Smooth muscle cell (in vitro differentiated cells): ENCODE measurements around the gene TARS1. TPM values are rescaled to one million over a fixed set of nuclear protein-coding genes. Genes with fewer than 3 reads are reported as not detected.
A peak's percentile ranks its signal among the peaks of the same experiment; 100 is the strongest.

Source experiments
- DNase-seq: peaks from one replicate; lab custom pipeline; 2025; ENCODE audit not compliant: unreplicated experiment; lab: John Stamatoyannopoulos, UW
- H2AFZ ChIP-seq: fragments of 200-600 bp; sonication (generic); 2 replicates; pipeline ENCODE4 v1.6.0; 2016; ENCODE audit warnings: antibody characterized with exemption, low read depth, mild to moderate bottlenecking
- H3F3A ChIP-seq: fragments of 200-600 bp; sonication (generic); 2 replicates; pipeline ENCODE4 v1.6.0; 2017; ENCODE audit warnings: antibody characterized with exemption, low read depth
- H3K27ac ChIP-seq: fragments of 200-600 bp; sonication (generic); 2 replicates; pipeline ENCODE4 v1.5.1; 2016; ENCODE audit warnings: low read depth, mild to moderate bottlenecking
- H3K27me3 ChIP-seq: fragments of 200-600 bp; sonication (generic); 2 replicates; pipeline ENCODE4 v1.6.1; 2016; ENCODE audit warnings: low read depth, mild to moderate bottlenecking
- H3K36me3 ChIP-seq: fragments of 200-600 bp; sonication (generic); 2 replicates; pipeline ENCODE4 v1.5.1; 2016; ENCODE audit warnings: low read depth
- H3K4me1 ChIP-seq: fragments of 200-600 bp; sonication (generic); 2 replicates; pipeline ENCODE4 v1.5.1; 2016; ENCODE audit warnings: low read depth
- H3K4me2 ChIP-seq: fragments of 200-600 bp; sonication (generic); 2 replicates; pipeline ENCODE4 v1.6.0; 2016; ENCODE audit warnings: mild to moderate bottlenecking
- H3K4me3 ChIP-seq: fragments of 200-600 bp; sonication (generic); 2 replicates; pipeline ENCODE4 v1.5.1; 2016; ENCODE audit warnings: mild to moderate bottlenecking
- H3K79me2 ChIP-seq: fragments of 200-600 bp; sonication (generic); 2 replicates; pipeline ENCODE4 v1.6.0; 2016; ENCODE audit warnings: low read depth, mild to moderate bottlenecking
- H3K9ac ChIP-seq: fragments of 200-600 bp; sonication (generic); 2 replicates; pipeline ENCODE4 v1.6.0; 2016; ENCODE audit warnings: low read depth
- H3K9me3 ChIP-seq: fragments of 200-600 bp; sonication (generic); replicated peaks from 2 replicates; pipeline ENCODE4 v1.5.1; 2016; ENCODE audit warnings: low read depth
- H4K20me1 ChIP-seq: fragments of 200-600 bp; sonication (generic); 2 replicates; pipeline ENCODE4 v1.6.0; 2016; ENCODE audit warnings: low read depth
- WGBS: methylation state at CpG from one replicate; pipeline ENCODE4 v1.1.7; 2016; ENCODE audit warnings: low lambda C conversion rate; 5-methylcytosine and 5-hydroxymethylcytosine counted together
- polyA plus RNA-seq: library from polyadenylated mRNA; unstranded; fragments of >200 nt; fragmentation: Nextera tagmentation; extraction: Ambion mirVana; gene quantifications from 2 replicates; pipeline ENCODE4 v1.2.1, GENCODE V29; 2016
- total RNA-seq: library from RNA; depleted of rRNA; stranded (reverse); fragments of >200 nt; gene quantifications from 2 replicates; pipeline ENCODE4 v1.2.3, GENCODE V29; 2014
- TF ChIP-seq, protein P1 (sequence below): fragments of 200-600 bp; sonication (generic); IDR thresholded peaks from 2 replicates; pipeline ENCODE4 v1.5.1; 2017; ENCODE audit warnings: borderline replicate concordance, mild to moderate bottlenecking, antibody characterized with exemption; ENCODE audit not compliant: insufficient read depth, poor library complexity, severe bottlenecking

Gene TARS1
- total and polyA plus RNA-seq, 2 experiments from 2014 or later: 120 to 217 TPM

DNA sequence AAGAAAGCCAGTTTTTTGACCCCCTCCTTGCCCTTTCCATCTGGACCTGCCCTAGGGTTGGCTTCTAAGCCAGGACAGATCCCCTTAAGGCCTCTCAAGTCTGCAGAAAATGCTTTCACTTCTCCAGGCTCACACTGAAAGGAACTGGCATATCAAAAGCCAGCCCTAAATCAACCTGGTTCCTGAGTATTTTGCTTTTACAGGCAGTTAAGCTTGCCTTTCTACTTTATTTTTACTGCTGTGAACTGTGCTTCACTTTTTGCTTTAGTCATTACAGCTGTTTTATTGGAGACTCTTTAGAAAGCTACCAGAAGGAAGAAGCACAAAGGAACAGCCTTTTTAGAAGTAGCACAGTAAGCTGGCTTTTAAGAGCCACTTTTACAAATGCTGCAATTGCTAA is 5.0 kb downstream of the TARS1 start:
- Histone ChIP-seq H3K4me1 (peaks cover 20% of the 10 kb centered on the region), H2AFZ (no peak overlapping the region), H3K27me3 (no peaks in the 10 kb centered on the region), H3K4me3 (no peak overlapping the region), H3K79me2 (peaks cover 96% of the 10 kb centered on the region), H3K4me2 (no peak overlapping the region), H4K20me1 (peaks cover 87% of the 10 kb centered on the region), H3K36me3 (peaks cover 26% of the 10 kb centered on the region), H3K9ac (no peak overlapping the region), H3K27ac (peak overlapping the region; percentile 13), H3F3A (no peaks in the 10 kb centered on the region), H3K9me3 (no peaks in the 10 kb centered on the region)
- no peak for DNase-seq
- TF ChIP-seq, protein P1, sequence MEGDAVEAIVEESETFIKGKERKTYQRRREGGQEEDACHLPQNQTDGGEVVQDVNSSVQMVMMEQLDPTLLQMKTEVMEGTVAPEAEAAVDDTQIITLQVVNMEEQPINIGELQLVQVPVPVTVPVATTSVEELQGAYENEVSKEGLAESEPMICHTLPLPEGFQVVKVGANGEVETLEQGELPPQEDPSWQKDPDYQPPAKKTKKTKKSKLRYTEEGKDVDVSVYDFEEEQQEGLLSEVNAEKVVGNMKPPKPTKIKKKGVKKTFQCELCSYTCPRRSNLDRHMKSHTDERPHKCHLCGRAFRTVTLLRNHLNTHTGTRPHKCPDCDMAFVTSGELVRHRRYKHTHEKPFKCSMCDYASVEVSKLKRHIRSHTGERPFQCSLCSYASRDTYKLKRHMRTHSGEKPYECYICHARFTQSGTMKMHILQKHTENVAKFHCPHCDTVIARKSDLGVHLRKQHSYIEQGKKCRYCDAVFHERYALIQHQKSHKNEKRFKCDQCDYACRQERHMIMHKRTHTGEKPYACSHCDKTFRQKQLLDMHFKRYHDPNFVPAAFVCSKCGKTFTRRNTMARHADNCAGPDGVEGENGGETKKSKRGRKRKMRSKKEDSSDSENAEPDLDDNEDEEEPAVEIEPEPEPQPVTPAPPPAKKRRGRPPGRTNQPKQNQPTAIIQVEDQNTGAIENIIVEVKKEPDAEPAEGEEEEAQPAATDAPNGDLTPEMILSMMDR: no peak

DNA sequence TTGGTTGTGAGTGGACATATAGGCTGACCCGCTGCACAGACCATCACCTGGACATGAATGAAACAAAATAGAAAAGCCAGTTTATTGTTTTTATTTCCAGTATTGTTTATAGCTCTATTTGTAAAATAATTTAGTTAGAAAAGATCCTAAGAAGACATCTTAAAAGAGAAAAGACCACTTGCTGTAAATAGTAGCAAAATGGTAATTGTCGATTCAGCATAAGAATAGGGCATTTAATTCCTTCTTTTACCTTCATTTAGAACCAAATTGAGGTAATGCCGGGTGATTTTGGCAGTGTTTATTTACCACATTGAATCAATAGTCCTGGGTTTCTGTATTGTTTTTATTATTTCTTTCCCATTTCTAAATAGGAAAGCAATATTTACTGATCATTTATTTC is 7.4 kb downstream of the TARS1 start:
- 85% methylated on average over 3 of the region's 3 CpGs for WGBS
- no peak overlapping the region for H3K27ac ChIP-seq
- H3F3A ChIP-seq: peaks cover under 1% of the 10 kb centered on the region
- TF ChIP-seq, protein P1: no peak
- no peak overlapping the region for H3K9ac ChIP-seq
- no peaks in the 10 kb centered on the region for H3K27me3 ChIP-seq
- peaks cover 99% of the 10 kb centered on the region for H3K79me2 ChIP-seq
- no peak overlapping the region for H3K4me3 ChIP-seq
- H3K4me2 ChIP-seq: no peak overlapping the region
- H2AFZ ChIP-seq: no peak overlapping the region
- no peak for DNase-seq
- peaks cover 93% of the 10 kb centered on the region for H4K20me1 ChIP-seq
- peaks cover 29% of the 10 kb centered on the region for H3K36me3 ChIP-seq
- peaks cover 15% of the 10 kb centered on the region for H3K4me1 ChIP-seq
- H3K9me3 ChIP-seq: no peaks in the 10 kb centered on the region

DNA sequence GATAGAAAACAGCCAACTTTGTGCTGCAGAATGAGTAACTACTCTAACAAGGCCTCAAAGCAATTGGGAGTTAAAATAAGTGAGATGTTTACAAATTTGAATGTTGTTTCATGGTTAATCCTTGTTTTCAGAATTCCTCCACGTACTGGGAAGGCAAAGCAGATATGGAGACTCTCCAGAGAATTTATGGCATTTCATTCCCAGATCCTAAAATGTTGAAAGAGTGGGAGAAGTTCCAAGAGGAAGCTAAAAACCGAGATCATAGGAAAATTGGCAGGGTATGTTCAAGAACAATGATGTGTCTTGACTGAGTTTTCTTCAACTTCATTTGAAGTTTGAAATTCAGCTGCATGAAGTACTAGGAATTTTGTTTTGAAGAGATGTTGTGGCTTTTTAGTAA is 16.4 kb downstream of the TARS1 start:
- no peak for DNase-seq
- 55% methylated on average over 2 of the region's 2 CpGs for WGBS
- H3K9ac ChIP-seq: no peak overlapping the region
- peaks cover 53% of the 10 kb centered on the region for H4K20me1 ChIP-seq
- H2AFZ ChIP-seq: no peak overlapping the region
- H3K4me2 ChIP-seq: no peak overlapping the region
- no peaks in the 10 kb centered on the region for H3K4me1 ChIP-seq
- no peak overlapping the region for H3K27ac ChIP-seq
- TF ChIP-seq, protein P1: no peak
- peaks cover 10% of the 10 kb centered on the region for H3F3A ChIP-seq
- peaks cover 43% of the 10 kb centered on the region for H3K79me2 ChIP-seq
- peaks cover 79% of the 10 kb centered on the region for H3K36me3 ChIP-seq
- no peak overlapping the region for H3K4me3 ChIP-seq
- H3K9me3 ChIP-seq: no peaks in the 10 kb centered on the region
- no peaks in the 10 kb centered on the region for H3K27me3 ChIP-seq

DNA sequence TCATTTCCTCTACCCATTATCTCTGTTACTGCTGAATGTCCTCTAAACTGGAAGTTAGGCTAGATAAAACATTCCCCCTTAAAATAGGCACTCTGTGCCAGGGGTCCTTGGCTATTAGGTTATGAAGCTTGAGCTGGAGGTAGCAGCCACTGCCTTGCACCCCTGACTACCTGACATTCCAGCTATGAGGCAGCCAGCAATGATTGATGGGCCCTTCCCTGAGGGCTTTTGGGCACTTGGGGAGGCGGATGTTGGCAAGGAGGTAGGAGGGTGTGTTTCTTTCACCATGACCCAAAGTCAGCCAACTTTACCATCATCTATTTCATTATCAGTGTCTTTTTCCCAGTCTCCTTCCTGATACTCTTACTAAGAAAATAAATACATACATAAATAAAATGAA is 17.1 kb downstream of the TARS1 start:
- Histone ChIP-seq H3F3A (peaks cover 10% of the 10 kb centered on the region), H3K4me3 (no peak overlapping the region), H3K27me3 (no peaks in the 10 kb centered on the region), H4K20me1 (peaks cover 51% of the 10 kb centered on the region), H3K36me3 (peaks cover 86% of the 10 kb centered on the region), H3K4me2 (no peak overlapping the region), H3K9me3 (no peaks in the 10 kb centered on the region), H3K9ac (no peak overlapping the region), H3K79me2 (peaks cover 36% of the 10 kb centered on the region), H3K4me1 (no peaks in the 10 kb centered on the region), H2AFZ (no peak overlapping the region), H3K27ac (no peak overlapping the region)
- DNase-seq: no peak
- TF ChIP-seq, protein P1: no peak
- WGBS: 95% methylated on average over 1 of the region's 1 CpG
